Ovary (tissue), 9 donors: ENCODE data around the gene CFAP61. TPM values are rescaled to one million over a fixed set of nuclear protein-coding genes. Genes with fewer than 3 reads are reported as not detected.

ENCODE experiments used
- DNase-seq, 5 donors: peaks; one replicate each; pipeline ENCODE4 v3.0.0-alpha.2; 2019 to 2020
- H3K27ac ChIP-seq, 2 donors: fragments of 200-600 bp; one replicate each; pipeline versions ENCODE4 v1.5.1 to v1.8.0; 2019 to 2022
- H3K27me3 ChIP-seq: fragments of 200-600 bp; one replicate; pipeline ENCODE4 v1.8.0; 2022
- H3K36me3 ChIP-seq: fragments of 200-600 bp; sonication (generic); one replicate; pipeline ENCODE4 v1.5.1; 2019
- H3K4me1 ChIP-seq: one replicate; pipeline ENCODE4 v1.8.1; 2013; ENCODE audit warnings: mild to moderate bottlenecking, moderate library complexity; ENCODE audit not compliant: insufficient read depth
- H3K4me3 ChIP-seq: fragments of 200-600 bp; sonication (generic); one replicate; pipeline ENCODE4 v1.5.1; 2017
- H3K9me3 ChIP-seq, 2 donors: fragments of 200-600 bp in 1 of 2; sonication (generic) in 1 of 2; one replicate each; pipeline versions ENCODE4 v1.5.1 to v1.8.1; 2013 to 2019; ENCODE audit warnings: mild to moderate bottlenecking in 1 of 2, moderate library complexity in 1 of 2
- EP300 ChIP-seq: sonication (generic); formaldehyde crosslinking; IDR thresholded peaks from one replicate; pipeline ENCODE4 v1.6.1; 2017; ENCODE audit warnings: antibody characterized with exemption
- POLR2A ChIP-seq: fragments of 450-650 bp; IDR thresholded peaks from one replicate; pipeline ENCODE4 v1.6.1; 2017; ENCODE audit warnings: antibody characterized with exemption, mild to moderate bottlenecking, moderate library complexity
- WGBS, 3 donors: extraction: QIAGEN DNeasy Blood & Tissue Kit in 1 of 3; methylation state at CpG; one replicate each; pipeline versions ENCODE4 v1.1.5 to v1.1.7; 2013 to 2017; 5-methylcytosine and 5-hydroxymethylcytosine counted together
- intact Hi-C, 4 donors: fragments of 100-400 bp; cut with DNase I; formaldehyde crosslinking; loops; one replicate each; pipeline versions ENCODE4 v1.11.0 to v1.15.1; 2022 to 2023
- polyA plus RNA-seq, 2 donors: library from polyadenylated mRNA; stranded (reverse); fragments of 200-250 nt in 1 of 2; fragments of 350-450 nt in 1 of 2; fragmentation: Illumina TruSeq in 1 of 2; extraction: RNeasy Lipid Tissue Mini Kit (QIAGEN cat#74804) in 1 of 2; gene quantifications; one replicate each; pipeline ENCODE4 v1.2.3, GENCODE V29; 2013 to 2014
- total RNA-seq, 7 donors: library from RNA; depleted of rRNA in 2 of 7; stranded (reverse); fragments of >200 nt in 2 of 7; fragmentation: NEBNext Ultra II Directional in 3 of 7; extraction: Animal tissue kit (Norgen Biotek cat#: 25700) in 3 of 7; gene quantifications; one replicate each; pipeline versions ENCODE4 v1.1.0 to v1.2.4, GENCODE V29; 2016 to 2023
- TF ChIP-seq, protein P1 (sequence below), 3 donors: fragments of 450-650 bp in 2 of 3; fragments of 200-600 bp in 1 of 3; IDR thresholded peaks; one replicate each; pipeline versions ENCODE4 v1.5.1 to v1.8.0; 2016 to 2022; ENCODE audit warnings: antibody characterized with exemption in 3 of 3, mild to moderate bottlenecking in 1 of 3
- donor health status: DM: no; HTN: no; CAD: no; lungs with moderate emphysema.
- donor health status: DM: no; HTN: no; CAD: no.
- donor health status: Bipolar disorder and iron deficiency.
- donor health status: DM: yes; HTN: yes; CAD: no.
- donor health status: DM: no; HTN: no; CAD: no.
- donor health status: DM: yes; HTN: yes; CAD: no.

The CFAP61 gene
- total and polyA plus RNA-seq, 9 donors, result 0.12 to 13.1 (median 0.96) TPM; not detected in 1

DNA sequence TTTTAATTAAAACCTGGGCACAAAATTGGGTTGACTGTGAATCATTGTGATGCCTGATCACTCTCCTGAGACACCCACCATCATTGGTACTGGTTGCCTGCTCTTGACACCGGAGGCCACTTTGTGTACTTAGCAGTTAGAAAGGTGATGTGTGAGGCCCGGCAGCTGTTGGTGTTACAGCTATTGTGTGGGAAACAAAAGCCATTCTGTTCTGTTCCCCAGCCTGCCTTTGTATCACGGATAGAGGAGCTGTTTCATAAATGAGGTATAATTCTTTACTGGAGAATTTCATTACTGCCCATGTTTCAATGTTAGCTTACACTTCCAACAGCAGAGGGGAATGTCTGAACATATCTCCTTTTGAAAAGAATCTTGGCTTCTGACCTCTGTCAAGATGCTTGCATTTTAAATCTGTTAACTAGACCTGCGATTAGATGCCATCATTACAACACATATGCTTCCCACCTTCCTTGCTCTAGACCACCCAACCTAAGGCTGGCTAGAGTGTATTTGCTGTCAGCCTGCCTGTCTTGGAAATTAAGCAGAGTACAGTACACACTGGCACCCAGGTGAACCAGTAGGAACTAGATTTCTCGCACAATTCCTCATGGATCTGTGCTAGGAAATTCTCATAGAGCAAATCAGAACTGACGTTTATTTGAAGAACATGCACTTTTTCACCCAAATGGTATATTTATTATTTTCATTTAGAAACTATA, 173.2 kb downstream of the CFAP61 start:
- WGBS, 3 donors, result 55 to 66% (median 55%) methylated on average over 6 of the region's 6 CpGs
- DNase-seq, result no peak
- Histone ChIP-seq H3K27ac (no peak overlapping the region), H3K27me3 (no peaks in the 10 kb centered on the region), H3K4me1 (no peaks in the 10 kb centered on the region), H3K36me3 (no peaks in the 10 kb centered on the region), H3K4me3 (no peak overlapping the region), H3K9me3 (no peaks in the 10 kb centered on the region)
- intact Hi-C loops, result no loop called here
- TF ChIP-seq POLR2A (no peak), EP300 (no peak)
- TF ChIP-seq, protein P1, sequence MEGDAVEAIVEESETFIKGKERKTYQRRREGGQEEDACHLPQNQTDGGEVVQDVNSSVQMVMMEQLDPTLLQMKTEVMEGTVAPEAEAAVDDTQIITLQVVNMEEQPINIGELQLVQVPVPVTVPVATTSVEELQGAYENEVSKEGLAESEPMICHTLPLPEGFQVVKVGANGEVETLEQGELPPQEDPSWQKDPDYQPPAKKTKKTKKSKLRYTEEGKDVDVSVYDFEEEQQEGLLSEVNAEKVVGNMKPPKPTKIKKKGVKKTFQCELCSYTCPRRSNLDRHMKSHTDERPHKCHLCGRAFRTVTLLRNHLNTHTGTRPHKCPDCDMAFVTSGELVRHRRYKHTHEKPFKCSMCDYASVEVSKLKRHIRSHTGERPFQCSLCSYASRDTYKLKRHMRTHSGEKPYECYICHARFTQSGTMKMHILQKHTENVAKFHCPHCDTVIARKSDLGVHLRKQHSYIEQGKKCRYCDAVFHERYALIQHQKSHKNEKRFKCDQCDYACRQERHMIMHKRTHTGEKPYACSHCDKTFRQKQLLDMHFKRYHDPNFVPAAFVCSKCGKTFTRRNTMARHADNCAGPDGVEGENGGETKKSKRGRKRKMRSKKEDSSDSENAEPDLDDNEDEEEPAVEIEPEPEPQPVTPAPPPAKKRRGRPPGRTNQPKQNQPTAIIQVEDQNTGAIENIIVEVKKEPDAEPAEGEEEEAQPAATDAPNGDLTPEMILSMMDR (IDR thresholded peaks at IDR 0.05), result no peak

DNA sequence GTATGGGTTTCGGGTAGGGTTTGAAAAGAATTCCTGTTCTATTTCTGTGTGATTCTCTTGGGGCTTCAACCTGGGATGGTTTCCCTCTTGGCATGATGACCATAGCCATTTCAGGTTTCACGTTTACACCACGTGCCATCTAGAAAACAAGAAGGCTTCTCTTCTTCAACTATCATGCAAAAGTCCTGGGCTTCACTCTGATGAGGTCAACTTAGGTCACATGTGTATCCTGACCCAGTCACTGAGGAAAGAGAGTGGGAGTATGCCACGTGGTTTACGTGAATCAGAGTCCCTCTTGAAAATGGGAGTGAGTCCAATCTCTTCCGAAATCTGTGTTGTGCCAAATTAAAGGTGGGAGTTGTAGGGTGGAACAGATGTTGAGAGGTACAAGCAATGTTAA, 174.2 kb downstream of the CFAP61 start:
- Histone ChIP-seq H3K4me1 (no peaks in the 10 kb centered on the region), H3K27me3 (no peaks in the 10 kb centered on the region), H3K9me3 (no peaks in the 10 kb centered on the region), H3K4me3 (no peak overlapping the region), H3K36me3 (no peaks in the 10 kb centered on the region), H3K27ac (no peak overlapping the region)
- 68 to 84% (median 72%) methylated on average over 6 of the region's 6 CpGs for WGBS, 3 donors
- DNase-seq, result no peak
- TF ChIP-seq, protein P1 (IDR thresholded peaks at IDR 0.05), result no peak
- no peak for TF ChIP-seq POLR2A
- no peak for TF ChIP-seq EP300
- intact Hi-C loops, result no loop called here

DNA sequence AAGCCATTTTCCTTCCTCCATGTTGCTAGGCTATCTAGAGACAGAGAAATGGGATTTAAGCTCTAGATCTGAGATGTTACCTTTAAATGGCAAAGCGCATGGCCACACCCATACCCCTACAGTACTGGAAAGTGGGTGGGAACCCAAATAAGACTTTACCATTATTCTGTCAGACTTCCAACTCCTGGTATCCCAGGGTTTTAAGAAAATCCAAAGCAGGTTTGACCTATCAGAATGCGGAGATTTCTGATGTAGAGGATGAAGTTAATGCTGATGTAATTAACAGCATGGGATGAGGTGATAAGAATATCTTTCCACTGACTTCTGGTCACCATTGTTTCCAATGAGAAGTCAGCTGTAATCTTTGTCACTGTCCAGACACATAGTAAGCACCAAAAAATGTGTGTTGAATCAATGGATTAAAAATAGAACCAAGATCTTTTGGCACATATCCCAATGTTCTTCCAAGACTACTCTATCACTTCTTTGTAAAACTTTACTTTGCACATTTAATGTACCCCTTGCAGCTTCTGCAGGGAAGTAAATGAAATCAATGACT, 174.8 kb downstream of the CFAP61 start:
- 93 to 96% (median 95%) methylated on average over 2 of the region's 2 CpGs for WGBS, 3 donors
- no peaks in the 10 kb centered on the region for H3K36me3 ChIP-seq
- intact Hi-C loops, result no loop called here
- DNase-seq, result no peak
- no peaks in the 10 kb centered on the region for H3K27me3 ChIP-seq
- no peak overlapping the region for H3K4me3 ChIP-seq
- H3K9me3 ChIP-seq, result no peaks in the 10 kb centered on the region
- H3K27ac ChIP-seq, result no peak overlapping the region
- TF ChIP-seq, protein P1 (IDR thresholded peaks at IDR 0.05), result no peak
- TF ChIP-seq POLR2A (no peak), EP300 (no peak)
- no peaks in the 10 kb centered on the region for H3K4me1 ChIP-seq

DNA sequence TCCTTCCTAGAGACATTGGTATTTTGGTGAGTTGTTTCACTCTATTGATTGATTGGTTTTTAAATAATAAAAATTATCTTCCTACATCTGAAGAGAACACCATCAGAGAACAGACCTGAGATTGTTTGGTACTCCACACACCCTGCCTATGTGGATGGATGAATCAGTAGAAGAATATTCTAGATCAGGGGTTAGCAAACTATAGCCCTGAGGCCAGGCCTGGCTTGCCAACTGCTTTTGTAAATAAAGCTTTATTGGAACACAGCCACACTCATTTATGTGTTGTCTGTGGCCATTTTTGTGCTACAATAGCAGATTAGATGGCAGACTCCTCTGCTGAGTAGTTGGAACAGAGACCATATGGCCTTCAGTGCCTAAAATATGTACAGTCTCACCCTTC, 176.0 kb downstream of the CFAP61 start:
- Histone ChIP-seq H3K27me3 (no peaks in the 10 kb centered on the region), H3K36me3 (no peaks in the 10 kb centered on the region), H3K4me3 (no peak overlapping the region), H3K9me3 (no peaks in the 10 kb centered on the region), H3K27ac (no peak overlapping the region), H3K4me1 (no peaks in the 10 kb centered on the region)
- TF ChIP-seq EP300, result no peak
- no peak for TF ChIP-seq POLR2A
- TF ChIP-seq, protein P1 (IDR thresholded peaks at IDR 0.05), result no peak
- no peak for DNase-seq
- intact Hi-C loops, result no loop called here
